Skeletal muscle satellite cell (primary cell): Measurements from ENCODE around the gene CTNND2.

ENCODE experiments used
- H3K27me3 ChIP-seq: 2 replicates; pipeline ENCODE4 v1.7.0; 2013; ENCODE audit warnings: low read length; ENCODE audit not compliant: control insufficient read depth, insufficient read depth
- H3K36me3 ChIP-seq: 2 replicates; pipeline ENCODE4 v1.7.0; 2013; ENCODE audit warnings: mild to moderate bottlenecking, control low read depth, low read length; ENCODE audit not compliant: insufficient read depth
- H3K4me1 ChIP-seq: 2 replicates; pipeline ENCODE4 v1.7.0; 2013; ENCODE audit warnings: low read length; ENCODE audit not compliant: control insufficient read depth, insufficient read depth
- H3K4me2 ChIP-seq: 2 replicates; pipeline ENCODE4 v1.7.0; 2013; ENCODE audit warnings: mild to moderate bottlenecking, low read length
- H3K4me3 ChIP-seq: 2 replicates; pipeline ENCODE4 v1.7.0; 2013; ENCODE audit warnings: low read length
- H3K9ac ChIP-seq: 2 replicates; pipeline ENCODE4 v1.7.0; 2013; ENCODE audit warnings: mild to moderate bottlenecking, low read depth, low read length, moderate library complexity
- H3K9me3 ChIP-seq: replicated peaks from 2 replicates; pipeline ENCODE4 v1.7.0; 2013; ENCODE audit warnings: mild to moderate bottlenecking, control low read depth, low read length

CTNND2 gene

DNA sequence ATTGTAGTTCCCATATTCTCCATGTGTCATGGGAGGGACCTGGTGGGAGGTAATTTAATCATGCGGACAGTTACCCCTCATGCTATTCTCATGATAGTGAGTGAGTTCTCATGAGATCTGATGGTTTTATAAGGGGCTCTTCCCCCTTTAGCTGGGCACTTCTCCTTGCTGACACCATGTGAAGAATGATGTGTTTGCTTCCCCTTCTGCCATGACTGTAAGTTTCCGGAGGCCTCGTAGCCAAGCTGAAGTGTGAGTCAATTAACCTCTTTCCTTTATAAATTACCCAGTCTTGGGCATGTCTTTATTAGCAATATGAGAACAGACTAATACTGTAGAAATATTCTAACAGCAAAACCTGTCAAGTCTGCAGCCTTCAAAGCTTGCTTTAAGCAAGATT, 293.2 kb downstream of the CTNND2 start:
- H3K27me3 ChIP-seq = no peaks in the 10 kb centered on the region
- H3K4me2 ChIP-seq = no peak overlapping the region
- H3K36me3 ChIP-seq = no peaks in the 10 kb centered on the region
- H3K4me1 ChIP-seq = no peaks in the 10 kb centered on the region
- no peaks in the 10 kb centered on the region for H3K9me3 ChIP-seq
- H3K4me3 ChIP-seq = no peak overlapping the region
- no peak overlapping the region for H3K9ac ChIP-seq

DNA sequence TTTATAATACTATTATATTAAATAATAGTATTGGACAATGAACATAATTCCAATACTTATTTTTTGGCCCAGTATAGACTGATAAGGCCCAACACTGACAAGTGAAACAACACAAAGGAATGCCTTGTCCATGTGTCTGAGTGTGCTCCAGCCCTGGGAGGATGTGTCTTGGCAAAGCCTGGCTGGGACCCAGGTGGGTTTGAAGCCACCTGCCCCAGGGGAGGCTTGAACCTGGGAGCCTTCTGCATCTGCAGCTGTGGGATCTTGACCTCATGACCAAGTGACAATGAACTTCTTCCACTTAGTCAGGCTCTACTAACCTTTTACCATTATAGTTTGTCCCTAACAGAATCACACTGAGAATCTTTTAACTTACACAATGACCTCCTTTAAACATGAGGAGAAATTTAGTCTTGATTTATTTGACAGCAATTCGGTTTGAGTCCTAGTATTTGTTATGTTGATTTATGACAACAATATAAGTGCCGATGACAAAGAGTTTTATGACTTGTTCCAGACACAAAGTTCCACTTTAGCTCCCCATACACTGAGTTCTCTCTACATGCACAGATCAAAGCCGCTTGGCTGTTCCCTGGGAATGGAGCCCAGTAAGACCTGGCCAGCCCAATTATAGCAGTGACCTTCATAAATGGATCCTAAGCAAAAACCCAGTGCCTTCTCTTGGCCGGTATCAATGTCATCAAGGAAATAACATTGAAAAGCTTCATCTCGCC, 294.5 kb downstream of the CTNND2 start:
- Histone ChIP-seq H3K9ac (no peak overlapping the region), H3K4me1 (no peaks in the 10 kb centered on the region), H3K4me3 (no peak overlapping the region), H3K4me2 (no peak overlapping the region), H3K36me3 (no peaks in the 10 kb centered on the region), H3K27me3 (no peaks in the 10 kb centered on the region), H3K9me3 (no peaks in the 10 kb centered on the region)

DNA sequence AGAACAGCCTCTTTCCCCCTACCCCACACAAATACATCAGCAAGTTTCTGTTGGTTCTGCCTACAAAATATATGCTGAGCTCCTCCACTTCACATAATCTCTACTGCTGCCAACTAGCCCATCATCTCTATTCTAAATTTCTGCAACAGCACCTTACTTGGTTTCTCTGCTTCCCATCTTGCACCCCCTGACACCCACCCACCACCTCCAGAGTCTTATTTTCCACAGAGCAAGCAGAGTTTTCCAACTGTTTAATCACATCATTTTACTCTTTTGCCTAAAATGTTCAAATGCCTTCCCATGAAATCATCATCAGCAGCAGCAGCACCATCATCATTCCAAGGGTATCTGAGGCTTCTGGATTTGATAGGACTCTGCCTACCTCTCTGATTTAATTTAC, 295.7 kb downstream of the CTNND2 start:
- Histone ChIP-seq H3K9ac (no peak overlapping the region), H3K4me3 (no peak overlapping the region), H3K9me3 (no peaks in the 10 kb centered on the region), H3K36me3 (no peaks in the 10 kb centered on the region), H3K4me1 (no peaks in the 10 kb centered on the region), H3K4me2 (no peak overlapping the region), H3K27me3 (no peaks in the 10 kb centered on the region)

DNA sequence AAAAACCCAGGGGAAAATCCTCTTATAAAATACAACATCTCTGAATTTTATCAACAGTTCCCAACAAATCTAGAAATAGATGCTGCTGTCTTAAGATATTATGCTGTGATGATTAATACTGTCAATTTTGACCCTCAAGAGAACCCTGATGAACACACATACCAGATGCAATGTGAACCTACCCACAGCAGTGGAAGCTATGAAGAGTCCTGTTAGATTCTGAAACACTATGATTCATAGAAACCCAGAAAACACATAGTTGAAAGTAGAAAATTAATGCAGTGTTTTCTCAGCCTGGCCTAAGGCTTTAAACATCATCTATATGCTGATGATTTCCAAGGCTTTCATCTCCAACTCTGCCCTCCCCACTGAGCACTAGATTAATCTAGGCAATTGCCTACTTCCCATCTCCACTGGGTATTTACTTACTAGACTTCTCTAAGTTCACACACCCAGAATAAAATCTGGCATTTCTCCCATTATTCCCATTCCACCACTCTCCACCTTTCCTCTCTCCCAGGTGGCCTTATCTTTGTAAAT, 296.2 kb downstream of the CTNND2 start:
- no peaks in the 10 kb centered on the region for H3K9me3 ChIP-seq
- no peaks in the 10 kb centered on the region for H3K36me3 ChIP-seq
- H3K9ac ChIP-seq = no peak overlapping the region
- H3K27me3 ChIP-seq = no peaks in the 10 kb centered on the region
- H3K4me1 ChIP-seq = no peaks in the 10 kb centered on the region
- no peak overlapping the region for H3K4me3 ChIP-seq
- H3K4me2 ChIP-seq = no peak overlapping the region

DNA sequence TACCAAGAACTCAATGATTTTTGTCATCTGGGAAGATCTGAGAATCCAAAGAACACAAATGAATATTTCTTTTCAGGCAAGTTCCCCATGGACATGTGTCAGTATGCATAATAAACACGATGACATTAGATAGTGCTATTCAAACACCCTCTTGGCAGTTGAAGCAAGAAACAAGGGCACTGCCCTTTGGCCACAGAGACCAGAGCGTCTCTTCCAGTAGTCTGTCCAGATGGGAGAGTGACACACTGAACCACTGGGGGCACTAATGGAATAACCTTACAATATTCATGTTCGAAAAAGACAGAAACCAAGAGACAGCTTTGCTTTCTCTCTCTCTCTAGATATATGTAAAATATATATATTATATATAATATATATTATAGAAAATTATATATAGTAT, 301.9 kb downstream of the CTNND2 start:
- no peaks in the 10 kb centered on the region for H3K27me3 ChIP-seq

DNA sequence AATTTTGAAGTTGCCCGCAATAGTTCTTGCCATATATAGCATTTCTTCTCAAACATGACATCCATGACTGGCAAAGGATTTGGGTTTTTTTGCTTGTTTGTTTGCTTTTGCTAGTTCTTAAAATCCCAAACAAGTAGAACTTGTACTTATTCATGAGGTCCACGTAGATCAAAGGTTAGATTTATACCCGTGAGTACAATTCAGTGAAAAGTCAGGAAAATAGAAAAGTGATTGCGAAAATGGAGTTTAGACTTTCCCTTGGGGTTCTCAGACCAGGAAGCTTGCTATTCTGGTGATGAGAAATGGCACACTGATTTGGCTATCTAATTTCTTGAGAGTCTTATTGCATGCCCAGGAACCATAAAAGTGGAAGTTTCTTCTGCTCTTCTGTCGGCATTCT, 304.7 kb downstream of the CTNND2 start:
- Histone ChIP-seq H3K4me2 (no peak overlapping the region), H3K4me3 (no peak overlapping the region), H3K36me3 (no peaks in the 10 kb centered on the region), H3K9ac (no peak overlapping the region), H3K27me3 (no peaks in the 10 kb centered on the region), H3K4me1 (no peaks in the 10 kb centered on the region), H3K9me3 (no peaks in the 10 kb centered on the region)

More for the DNA sequence above, 301.9 kb downstream of the CTNND2 start:
- Histone ChIP-seq H3K36me3 (no peaks in the 10 kb centered on the region), H3K9me3 (no peaks in the 10 kb centered on the region), H3K4me2 (no peak overlapping the region), H3K9ac (no peak overlapping the region), H3K4me3 (no peak overlapping the region), H3K4me1 (no peaks in the 10 kb centered on the region)

DNA sequence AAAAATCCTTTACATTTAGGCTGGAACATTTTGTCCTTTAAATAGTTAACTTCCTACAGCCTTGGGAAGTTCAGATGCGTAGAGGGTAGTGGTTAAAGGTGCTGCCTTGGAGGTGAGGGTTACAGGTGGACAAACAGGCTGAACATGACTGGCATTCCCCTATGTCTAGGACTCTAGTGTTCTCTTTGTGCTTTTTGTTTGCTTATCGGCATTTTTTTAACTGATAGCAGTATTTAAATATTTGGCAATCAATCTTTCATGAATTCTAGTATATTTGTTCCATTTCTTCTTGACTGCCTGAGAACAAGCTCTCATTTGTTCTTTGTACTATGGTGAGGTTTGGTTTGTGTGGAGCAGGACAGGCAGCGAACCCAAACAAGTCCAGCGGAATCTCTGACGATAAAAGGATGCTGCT, 307.6 kb downstream of the CTNND2 start:
- H3K36me3 ChIP-seq = no peaks in the 10 kb centered on the region
- H3K4me3 ChIP-seq = no peak overlapping the region
- H3K4me2 ChIP-seq = no peak overlapping the region
- H3K27me3 ChIP-seq = no peaks in the 10 kb centered on the region
- H3K9me3 ChIP-seq = no peaks in the 10 kb centered on the region
- no peak overlapping the region for H3K9ac ChIP-seq
- H3K4me1 ChIP-seq = no peaks in the 10 kb centered on the region

DNA sequence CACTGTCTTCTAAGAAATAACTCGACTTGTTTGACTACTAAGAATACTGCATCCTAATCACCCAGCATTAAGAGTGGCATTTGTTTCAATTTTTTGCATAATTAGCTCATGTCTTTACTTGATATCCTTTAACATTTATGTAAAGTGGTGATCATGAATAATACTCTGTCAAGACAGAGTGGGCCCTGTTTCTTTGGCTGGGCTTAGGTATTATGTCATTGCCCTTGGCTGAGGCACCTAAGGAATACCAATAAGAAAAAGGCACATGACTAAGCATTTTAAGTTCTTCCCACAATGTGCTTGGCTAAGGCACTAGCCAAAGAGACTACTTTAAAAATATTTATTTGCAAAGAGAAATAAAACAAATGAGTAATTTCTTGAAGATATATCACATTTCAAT, 308.1 kb downstream of the CTNND2 start:
- H3K4me1 ChIP-seq = no peaks in the 10 kb centered on the region
- no peak overlapping the region for H3K4me2 ChIP-seq
- H3K9ac ChIP-seq = no peak overlapping the region
- H3K27me3 ChIP-seq = no peaks in the 10 kb centered on the region
- no peak overlapping the region for H3K4me3 ChIP-seq
- H3K36me3 ChIP-seq = no peaks in the 10 kb centered on the region
- H3K9me3 ChIP-seq = no peaks in the 10 kb centered on the region

DNA sequence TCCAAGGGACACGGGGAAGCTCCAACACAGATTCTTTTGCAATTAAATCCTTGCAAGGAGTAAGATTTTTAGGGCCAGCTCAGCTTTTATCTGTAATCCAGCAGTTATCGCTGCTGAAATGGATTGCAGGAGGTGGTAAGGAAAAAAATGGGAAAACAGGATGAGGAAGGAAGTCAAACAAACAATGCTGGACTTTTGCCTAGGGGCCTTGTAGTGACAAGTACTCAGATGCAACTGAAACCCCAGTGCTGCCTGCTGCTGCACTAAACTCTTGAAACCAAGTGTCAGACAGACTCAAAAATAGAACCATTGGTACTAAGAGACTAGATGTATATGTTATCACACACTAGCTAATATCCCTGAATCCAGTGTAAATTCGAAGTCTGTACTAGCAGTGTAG, 309.2 kb downstream of the CTNND2 start:
- Histone ChIP-seq H3K36me3 (no peaks in the 10 kb centered on the region), H3K9me3 (no peaks in the 10 kb centered on the region), H3K4me2 (no peak overlapping the region), H3K27me3 (no peaks in the 10 kb centered on the region), H3K9ac (no peak overlapping the region), H3K4me3 (no peak overlapping the region), H3K4me1 (no peaks in the 10 kb centered on the region)

DNA sequence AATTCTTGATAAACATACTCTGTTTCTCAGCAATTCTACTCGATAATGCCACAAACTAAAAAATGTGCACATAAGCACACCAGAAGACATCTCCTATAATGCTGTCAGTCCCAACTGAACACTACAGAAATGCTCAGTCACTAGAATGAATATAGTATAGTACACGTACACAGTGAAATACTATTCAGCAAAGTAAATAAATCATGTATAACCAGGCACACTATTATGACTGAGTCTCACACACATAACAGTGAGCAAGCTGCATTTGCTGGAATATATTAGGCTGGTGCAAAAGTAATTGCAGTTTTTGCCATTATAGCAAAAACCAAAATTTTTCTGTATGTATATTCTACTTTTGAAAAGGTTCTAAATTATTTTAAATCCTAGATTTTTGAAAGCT, 310.2 kb downstream of the CTNND2 start:
- Histone ChIP-seq H3K4me3 (no peak overlapping the region), H3K4me1 (no peaks in the 10 kb centered on the region), H3K9me3 (no peaks in the 10 kb centered on the region), H3K36me3 (no peaks in the 10 kb centered on the region), H3K27me3 (no peaks in the 10 kb centered on the region), H3K4me2 (no peak overlapping the region), H3K9ac (no peak overlapping the region)

DNA sequence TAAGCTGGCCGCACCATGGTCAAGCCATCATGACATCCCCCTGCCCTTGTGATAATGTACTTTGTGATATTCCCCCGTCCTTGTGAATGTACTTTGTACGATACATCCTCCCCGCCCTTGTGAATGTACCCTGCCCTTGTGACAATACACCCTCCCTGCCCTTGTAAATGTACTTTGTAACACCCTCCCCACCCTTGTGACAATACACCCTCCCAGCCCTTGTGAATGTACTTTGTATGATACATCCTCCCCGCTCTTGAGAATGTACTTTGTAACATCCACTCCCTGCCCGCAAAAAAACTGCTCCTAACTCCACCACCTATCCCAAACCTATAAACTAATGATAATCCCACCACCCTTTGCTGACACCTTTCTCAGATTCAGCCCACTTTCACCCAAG, 313.8 kb downstream of the CTNND2 start:
- Histone ChIP-seq H3K36me3 (no peaks in the 10 kb centered on the region), H3K4me1 (no peaks in the 10 kb centered on the region), H3K4me2 (no peak overlapping the region), H3K4me3 (no peak overlapping the region), H3K9me3 (no peaks in the 10 kb centered on the region), H3K9ac (no peak overlapping the region), H3K27me3 (no peaks in the 10 kb centered on the region)

DNA sequence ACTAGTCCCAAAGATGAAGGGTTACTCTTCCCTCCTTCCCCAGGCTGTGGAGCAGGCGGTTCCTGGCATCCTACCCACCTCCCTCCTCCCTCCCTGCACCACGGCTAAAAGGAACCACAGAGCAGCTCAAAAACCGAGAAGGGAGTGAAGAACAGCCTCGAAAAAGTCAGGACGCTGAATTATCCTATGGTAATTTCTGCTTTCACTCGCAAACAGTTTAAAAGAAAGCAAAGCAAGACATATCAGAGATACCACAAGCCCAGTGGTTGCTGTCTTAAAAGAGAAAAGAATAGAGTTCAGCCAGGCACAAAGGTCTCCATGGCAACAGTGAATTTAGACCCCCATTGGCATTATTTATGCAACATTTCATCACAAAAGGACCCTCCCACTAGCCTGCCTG, 315.4 kb downstream of the CTNND2 start:
- no peak overlapping the region for H3K9ac ChIP-seq
- H3K27me3 ChIP-seq = no peaks in the 10 kb centered on the region
- no peak overlapping the region for H3K4me2 ChIP-seq
- no peaks in the 10 kb centered on the region for H3K9me3 ChIP-seq
- no peaks in the 10 kb centered on the region for H3K4me1 ChIP-seq
- H3K4me3 ChIP-seq = no peak overlapping the region
- H3K36me3 ChIP-seq = no peaks in the 10 kb centered on the region
